HG02943 (cell line): ENCODE results near the gene MBIP.
"Not testable (repeated sequence)": the region's sequence is repeated elsewhere in the genome, so short reads cannot be mapped to it uniquely, and the experiment has no call there.

Source experiments
- ATAC-seq: cut with Tn5 transposase; IDR thresholded peaks from one replicate; pipeline ENCODE4 v1.9.1; 2021; ENCODE audit warnings: mild to moderate bottlenecking, low read depth, moderate library complexity; ENCODE audit not compliant: unreplicated experiment

MBIP gene, protein sequence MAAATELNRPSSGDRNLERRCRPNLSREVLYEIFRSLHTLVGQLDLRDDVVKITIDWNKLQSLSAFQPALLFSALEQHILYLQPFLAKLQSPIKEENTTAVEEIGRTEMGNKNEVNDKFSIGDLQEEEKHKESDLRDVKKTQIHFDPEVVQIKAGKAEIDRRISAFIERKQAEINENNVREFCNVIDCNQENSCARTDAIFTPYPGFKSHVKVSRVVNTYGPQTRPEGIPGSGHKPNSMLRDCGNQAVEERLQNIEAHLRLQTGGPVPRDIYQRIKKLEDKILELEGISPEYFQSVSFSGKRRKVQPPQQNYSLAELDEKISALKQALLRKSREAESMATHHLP

DNA sequence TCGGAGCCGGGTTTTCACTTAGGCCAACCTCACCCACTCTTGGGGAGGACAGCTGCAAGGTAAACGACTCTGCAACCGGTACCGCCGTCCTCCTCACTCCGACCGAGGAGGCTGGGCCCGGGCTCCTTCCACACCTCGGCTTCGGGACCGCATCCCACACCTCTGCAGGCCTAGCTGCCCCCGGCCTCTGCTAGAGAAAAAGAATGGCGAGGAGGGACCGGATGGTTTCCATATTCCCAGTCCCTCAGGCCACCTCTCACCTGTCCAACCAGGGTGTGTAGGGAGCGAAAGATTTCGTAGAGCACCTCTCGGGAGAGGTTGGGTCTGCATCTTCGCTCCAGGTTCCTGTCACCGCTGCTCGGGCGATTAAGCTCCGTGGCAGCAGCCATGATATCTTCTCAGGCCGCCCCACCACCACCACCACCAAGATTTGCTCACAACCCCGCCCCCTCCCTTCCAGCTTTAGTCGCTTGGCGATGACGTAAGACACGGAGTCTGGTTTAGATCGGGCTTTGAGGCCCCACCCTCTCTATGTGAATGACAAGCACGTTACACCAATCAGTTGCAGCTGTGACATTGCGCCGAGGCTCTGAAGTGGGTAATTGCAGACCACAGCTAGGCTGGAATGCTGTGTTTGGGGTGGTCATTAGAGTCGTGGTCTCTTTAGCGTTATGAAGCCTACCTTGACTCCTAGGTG lies at the start of gene MBIP:
TSS of gene MBIP (minus strand) at position 438 of the 697 bp plus-strand sequence. CDS start at position 389, 49 bp downstream.
- peak; percentile 97 for ATAC-seq

DNA sequence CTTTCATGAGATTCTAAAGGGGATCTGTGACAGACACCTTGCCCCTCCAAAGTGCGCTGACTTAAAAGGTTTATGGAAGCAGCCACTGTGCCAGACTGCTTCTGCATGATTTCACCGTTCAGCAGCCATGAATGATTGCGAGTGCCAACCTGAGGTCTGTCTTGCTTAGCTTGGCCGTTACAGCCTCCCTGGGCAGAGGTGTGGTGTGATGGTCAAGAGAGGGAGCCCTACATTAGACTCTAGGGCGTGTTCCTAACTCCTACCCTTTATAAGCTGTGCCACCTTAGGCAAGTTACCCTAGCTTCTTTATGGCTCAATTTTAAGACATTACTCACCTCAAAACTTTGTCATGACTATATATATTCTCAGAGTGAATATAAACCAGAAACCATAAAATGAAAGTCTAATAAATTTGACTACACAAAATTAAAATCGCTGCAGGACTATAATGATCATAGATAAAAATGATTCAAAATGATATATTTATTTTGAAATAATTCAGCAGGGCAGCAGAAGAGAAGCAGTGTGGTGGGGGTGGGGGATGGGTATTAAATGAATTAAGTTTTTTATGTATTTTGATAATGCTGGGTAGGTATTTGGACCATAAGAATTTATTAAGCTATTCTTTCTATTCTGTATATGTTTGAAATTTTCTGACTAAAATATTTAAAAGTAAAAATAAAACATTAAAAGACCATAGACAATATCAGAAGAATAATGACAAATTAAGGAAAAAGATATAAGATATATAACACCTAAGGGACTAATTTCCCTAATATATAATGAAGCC lies 47.7 kb upstream of the MBIP start:
- ATAC-seq = no peak

DNA sequence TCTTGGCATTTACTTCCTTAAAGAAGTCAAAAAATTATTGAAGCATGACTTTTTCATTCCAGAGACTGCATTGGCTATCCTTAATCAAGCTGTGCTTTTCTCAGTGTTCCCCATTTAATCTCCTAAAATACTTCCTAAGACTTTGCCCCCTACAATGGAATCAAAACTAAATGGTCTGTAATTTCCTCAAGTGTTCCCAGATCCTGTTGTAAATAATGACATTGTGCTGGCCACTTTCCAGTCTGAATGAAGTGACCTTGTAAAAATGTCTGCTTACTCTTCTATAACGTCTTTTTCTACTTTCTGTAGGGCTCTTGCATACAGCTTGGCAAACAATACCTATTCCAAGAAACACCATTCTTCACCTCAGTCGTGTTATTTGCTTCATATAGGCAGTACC lies 45.3 kb upstream of the MBIP start:
- no peak for ATAC-seq

DNA sequence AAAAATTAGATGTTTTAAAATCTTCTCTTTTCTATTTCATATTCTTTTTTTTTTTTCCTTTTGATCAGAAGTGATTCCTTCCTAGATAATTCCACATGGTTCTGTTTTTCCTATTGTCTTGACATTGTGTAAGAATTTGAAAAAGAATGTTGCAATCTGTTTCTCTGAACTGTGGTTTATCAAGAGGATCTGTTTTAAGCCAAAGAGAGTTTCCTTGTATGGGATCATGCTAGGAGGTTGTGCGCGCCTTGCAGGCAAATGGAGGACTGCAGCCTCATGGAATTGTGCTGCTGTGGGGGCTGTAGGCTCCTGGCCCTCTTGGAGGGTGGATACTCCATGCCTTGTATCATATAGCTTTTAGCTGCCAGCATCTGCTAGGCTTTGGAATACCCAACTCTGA lies 43.3 kb upstream of the MBIP start:
- no peak for ATAC-seq

DNA sequence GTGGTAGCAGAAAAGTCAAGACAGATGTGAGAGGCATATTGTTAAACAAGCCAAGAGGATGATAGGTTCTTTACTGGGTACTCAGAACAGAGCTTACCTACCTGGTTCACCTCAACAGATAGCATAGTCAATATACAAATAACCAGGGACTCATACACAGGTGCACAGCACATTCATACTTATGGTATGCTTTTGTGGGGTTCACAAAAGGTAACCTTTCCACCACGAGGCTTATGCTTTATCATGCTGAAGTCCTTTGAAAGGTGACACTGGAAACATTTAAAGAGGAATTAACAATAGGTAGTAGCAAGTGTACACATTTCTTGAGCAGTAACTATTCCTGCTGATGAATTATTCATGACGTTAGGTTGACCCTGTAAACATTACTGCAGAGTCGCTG lies 42.2 kb upstream of the MBIP start:
- ATAC-seq = no peak

DNA sequence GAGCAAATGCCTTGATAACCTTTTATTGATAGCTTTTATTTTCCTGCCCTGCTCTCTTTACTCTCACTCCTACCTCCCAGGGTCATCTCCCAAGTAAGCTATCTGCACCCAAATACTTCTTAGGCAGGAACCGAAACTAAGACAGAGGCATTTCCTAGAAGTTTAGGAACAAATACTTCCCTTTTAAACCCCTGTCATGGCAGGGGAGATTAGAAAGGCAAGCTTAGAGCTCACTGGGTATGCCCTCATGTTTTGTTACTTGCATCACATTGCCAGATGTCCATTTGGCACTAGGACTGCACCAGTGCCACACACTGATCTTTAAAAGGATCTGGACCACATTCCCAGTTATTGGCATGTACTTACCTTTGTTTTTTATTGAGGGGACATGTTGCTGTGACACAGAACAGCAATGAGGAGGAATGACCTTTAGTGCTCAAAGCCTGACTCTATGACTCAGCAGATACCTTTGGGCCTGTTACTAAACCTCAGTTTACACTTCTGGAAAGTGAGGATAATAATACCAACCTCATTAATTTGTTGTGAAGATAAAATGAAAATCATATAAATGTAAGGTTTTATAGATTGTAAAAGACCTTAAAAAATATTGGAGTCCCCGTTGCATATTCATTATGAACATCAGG lies 40.9 kb upstream of the MBIP start:
- ATAC-seq = no peak

DNA sequence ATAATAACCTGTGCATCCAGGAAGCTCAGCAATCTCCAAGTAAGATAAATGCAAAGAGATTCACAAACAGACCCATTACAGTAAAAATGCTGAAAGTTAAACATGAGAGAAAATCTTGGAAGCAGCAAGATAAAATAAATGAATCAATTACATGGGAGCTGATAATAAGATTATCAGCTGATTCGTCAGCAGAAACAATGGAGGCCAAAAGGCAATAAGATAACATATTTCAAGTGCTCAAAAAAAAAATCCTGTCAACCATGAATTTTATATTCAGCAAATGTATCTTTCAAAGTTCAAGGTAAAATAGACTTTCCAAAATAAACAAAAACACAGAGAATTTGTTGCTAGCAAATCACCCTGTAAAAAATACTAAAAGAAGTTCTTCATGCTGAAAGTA lies 36.4 kb upstream of the MBIP start:
- ATAC-seq = no peak

DNA sequence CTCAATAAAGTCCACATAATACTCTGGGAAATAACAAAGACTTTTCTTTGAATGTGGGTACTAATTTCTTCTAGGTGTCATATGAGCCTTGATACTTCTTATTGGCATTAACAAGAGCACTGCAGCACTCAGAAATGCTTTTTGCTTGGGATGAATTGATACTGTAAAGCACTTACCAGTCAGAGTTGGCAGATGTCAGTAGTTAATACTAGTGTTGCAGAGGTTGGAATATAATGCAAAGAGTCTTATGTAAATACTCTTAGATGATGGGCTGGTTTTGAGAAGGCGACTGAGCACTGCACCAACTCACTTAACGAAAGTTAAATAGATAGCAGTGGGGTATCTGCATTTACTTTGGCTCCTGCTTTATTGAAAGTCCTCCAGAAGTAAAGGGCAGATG lies 25.6 kb upstream of the MBIP start:
- no peak for ATAC-seq

DNA sequence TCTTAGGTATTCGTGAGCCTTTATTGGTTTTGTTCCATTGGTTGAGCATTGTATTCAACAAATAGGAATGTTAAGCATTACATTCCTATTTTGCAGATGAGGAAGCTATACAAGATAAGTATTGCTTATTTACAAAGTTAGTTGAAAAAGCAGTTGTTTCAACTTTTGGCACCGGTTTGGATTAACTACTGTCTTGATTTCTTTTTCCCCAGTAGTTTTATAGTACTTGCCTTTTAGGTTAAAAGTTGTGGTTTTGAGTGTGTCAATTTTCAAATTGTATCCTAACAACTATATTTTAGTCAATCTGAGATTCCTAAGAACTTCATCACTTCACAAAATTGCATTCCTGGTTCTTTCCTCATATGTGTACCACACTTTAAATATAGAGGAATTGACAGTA lies 23.8 kb upstream of the MBIP start:
- ATAC-seq = no peak

DNA sequence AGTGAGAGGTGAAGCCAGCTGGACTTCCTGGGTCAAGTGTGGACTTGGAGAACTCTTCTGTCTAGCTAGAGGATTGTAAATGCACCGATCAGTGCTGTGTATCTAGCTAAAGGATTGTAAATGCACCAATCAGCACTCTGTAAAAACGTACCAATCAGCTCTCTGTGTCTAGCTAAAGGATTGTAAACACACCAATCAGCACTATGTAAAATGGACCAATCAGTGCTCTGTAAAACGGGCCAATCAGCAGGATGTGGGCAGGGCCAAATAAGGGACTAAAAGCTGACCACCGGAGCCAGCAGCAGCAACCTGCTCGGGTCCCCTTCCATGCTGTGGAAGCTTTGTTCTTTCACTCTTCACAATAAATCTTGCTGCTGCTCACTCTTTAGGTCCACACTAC lies 21.4 kb upstream of the MBIP start:
- ATAC-seq = not testable (repeated sequence)

DNA sequence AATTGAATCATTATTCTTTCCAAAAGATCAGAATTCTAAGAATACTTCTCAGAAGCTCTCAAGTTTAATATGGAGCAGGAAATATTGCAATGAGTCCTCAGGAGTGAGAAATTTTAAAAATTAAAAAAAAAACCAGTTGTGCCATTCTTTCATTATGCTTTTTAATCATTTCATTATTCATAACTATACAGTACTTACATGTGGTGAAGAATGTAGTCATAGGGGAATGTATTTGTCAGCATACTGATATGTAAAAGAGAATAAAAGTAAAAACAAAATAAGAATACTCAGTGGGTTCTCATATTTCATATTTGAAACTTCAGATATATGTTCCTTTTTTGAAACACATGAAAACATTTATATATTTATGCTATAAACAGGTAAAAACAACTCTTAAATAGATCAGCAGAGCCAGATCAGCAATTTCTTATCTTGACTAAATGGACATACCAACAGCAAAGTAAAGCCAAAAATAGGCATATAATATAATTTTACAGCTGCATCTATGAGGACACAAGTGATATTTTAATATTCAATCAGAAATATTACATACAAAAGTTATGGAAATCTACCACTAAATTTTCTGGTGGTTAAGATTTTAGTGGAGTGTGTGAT lies 19.9 kb upstream of the MBIP start:
- ATAC-seq = no peak

DNA sequence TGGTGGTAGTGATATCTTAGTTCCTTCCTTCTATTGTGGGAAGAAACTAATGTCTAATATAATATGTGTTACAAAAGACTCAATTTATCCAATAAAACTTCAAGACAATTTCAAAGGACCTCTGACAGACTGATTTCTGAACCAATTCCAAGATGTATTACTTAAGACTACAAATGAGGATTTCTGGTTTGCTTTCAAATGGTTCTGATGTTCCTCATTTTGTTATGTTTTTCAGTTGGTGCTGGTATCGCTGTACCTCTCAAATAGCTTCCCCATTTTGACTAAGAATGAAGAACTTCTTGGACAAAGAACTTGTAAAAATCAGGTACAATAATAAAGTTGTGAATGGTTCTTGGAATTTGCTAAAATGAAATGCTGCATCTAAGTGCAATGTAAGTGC lies 19.4 kb upstream of the MBIP start:
- ATAC-seq = no peak

DNA sequence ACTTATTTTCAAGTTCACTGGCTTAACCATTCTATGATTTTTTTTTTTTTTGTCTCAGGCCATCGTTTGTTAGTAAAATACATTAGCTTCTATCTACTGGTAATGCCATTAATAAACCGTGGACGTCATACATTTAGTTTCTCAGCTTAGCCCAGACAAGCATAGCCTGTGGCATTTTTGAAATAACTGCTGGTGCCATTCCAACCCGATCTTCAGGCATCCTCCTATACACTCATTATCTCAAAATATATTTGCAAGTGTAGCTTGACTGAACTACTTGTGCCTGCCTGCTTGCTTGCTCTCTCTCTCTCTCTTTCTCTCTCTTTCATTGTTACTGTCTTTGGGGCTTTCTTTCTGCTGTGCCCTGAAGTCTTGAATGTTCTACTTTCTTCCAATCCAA lies 12.7 kb upstream of the MBIP start:
- no peak for ATAC-seq

DNA sequence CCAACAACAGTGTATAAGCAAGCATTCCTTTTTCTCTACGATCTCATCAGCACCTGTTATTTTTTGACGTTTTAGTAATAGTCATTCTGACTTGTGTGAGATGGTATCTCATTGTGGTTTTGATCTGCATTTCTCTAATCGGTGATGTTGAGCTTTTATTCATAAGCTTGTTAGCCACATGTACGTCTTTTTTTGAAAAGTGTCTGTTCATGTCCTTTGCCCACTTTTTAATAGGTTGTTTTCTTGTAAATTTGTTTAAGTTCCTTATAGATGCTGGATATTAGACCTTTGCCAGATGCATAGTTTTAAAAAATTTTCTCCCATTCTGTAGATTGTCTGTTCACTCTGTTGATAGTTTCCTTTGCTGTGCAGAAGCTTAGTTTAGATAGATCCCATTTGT lies 7.1 kb upstream of the MBIP start:
- not testable (repeated sequence) for ATAC-seq

DNA sequence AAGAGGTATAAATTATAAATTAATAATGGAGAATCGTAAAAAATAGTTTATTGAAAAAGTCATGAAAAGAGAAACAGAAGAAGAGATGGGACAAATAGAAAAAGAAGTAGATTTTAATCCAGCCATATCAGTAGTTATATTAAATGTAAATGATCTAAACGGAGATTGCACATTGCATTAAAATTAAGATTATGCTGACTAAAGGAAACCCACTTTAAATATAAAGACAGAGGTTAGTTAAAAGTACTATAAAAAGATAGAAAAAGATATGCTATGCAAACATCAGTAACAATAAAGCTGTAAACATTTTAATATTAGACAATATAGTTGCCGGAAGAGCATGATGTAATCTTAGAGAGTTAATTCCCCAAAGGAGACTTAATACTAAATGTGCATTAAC lies 5.4 kb upstream of the MBIP start:
- ATAC-seq = no peak

DNA sequence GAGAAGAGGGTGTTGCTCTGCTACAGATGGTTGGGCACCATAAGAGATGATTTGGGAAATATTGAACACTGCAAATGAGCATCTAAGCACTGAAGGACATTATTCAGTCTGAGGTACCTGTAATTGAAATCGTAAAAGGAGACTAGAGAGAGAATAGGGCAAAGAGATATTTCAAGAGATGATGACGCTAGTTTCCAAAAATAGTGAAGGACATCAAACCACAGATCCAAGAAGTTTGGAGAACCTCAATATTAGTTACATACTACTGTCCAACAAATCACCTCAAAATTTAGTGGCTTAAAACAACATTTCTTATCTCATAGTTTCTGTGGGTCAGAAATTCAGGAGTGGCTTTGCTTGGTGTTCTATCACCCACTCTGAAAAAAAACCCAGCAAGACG lies 4.5 kb upstream of the MBIP start:
- ATAC-seq = no peak

DNA sequence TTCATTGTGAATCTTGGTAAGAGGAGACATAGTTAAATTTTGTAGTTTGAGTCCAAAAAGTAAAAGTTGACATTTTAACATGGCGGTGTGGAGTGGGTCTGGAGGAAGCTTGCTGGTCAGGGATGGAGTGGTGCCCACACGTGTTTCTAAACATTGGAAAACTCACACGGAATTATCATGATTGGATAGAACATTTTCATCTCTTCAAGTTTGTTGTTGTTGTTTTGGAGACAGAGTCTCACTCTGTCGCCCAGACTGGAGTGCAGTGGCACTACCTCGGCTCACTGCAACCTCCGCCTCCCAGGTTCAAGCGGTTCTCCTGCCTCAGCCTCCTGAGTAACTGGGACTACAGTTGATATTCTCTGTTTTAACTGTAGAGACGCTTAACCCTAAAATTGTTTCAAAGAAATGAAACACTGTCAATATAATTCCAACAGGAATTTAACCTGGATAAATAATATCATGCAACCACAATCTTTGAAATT lies 502 bp upstream of the MBIP start:
- ATAC-seq = peak; percentile 13

DNA sequence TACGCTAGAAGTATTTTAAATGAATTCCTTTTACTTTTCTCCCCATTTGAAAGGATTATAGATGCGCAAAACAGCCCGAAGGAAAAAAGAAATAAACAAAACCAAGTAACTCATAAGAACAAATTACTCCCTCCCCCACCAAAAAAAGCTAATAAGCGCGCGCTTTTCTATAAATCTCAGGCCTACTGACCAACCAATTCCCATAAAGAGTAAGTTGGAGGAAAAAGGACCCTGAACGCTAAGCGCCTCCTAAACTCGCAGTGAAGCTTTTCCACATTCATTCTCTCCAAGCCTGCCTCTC lies 588 bp downstream of the MBIP start:
- no peak for ATAC-seq

DNA sequence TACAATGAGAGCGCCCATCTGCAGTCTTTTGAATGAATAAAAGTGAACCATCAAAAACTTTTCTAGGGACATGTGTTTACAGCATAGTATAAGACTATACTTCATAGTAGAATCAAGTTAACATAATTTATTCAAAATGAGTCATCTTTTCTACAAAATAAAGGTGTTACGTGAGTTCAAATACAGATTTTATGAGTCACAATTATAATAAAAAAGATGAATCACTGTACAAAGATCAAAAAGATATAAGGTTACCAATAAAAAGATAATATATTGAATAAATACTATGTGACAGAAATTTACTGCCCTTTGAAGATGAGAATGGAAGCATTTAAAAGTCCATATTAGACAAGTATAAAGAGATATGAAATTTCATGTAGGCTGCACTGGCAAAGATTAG lies 2.8 kb downstream of the MBIP start:
- no peak for ATAC-seq

DNA sequence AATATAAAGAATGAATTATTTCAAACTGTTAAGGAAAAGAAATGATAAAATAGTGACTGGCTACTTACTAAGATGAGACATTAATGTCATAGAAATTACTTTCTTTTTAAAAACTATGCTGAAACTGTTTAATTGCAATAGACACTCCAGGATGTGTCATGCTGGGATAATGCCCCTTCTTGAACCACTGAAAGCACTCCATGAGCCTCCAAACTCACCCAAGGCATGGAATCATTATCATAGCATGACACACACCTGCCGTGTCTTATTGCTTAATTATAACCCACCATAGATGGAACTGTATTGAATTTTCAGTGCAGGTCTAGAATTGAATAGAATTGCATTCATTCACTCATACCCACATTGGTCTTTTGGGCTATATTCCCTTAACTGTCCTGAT lies 4.3 kb downstream of the MBIP start:
- no peak for ATAC-seq
